HepG2 (cell line): ENCODE results near the gene TTC31. TPM values are rescaled to one million over a fixed set of nuclear protein-coding genes. Genes with fewer than 3 reads are reported as not detected.

Experiments used
- EED ChIP-seq: sonication (generic); formaldehyde crosslinking; IDR thresholded peaks from 2 replicates; pipeline ENCODE4 v1.5.0; 2020; ENCODE audit warnings: mild to moderate bottlenecking, missing genetic modification reagents
- ETV5 ChIP-seq: IDR thresholded peaks from 2 replicates; pipeline ENCODE4 v1.6.1; 2018; ENCODE audit warnings: missing biosample characterization, missing genetic modification reagents, inconsistent platforms, borderline replicate concordance
- ETV6 ChIP-seq: sonication (generic); formaldehyde crosslinking; conservative IDR thresholded peaks from 2 replicates; pipeline ENCODE4 v1.4.0; 2020; ENCODE audit warnings: missing genetic modification reagents
- FOXK1 ChIP-seq: sonication (generic); formaldehyde crosslinking; IDR thresholded peaks from 2 replicates; pipeline ENCODE4 v1.4.0; 2020; ENCODE audit warnings: low read depth, missing genetic modification reagents, borderline replicate concordance
- GABPA ChIP-seq, 2 experiments: IDR thresholded peaks; 2 replicates each; pipeline ENCODE4 v1.6.1; 2011 to 2016; ENCODE audit warnings: low read depth in 2 of 2, low read length in 1 of 2, missing biosample characterization in 1 of 2, missing genetic modification characterization in 1 of 2
- GABPB1 ChIP-seq: IDR thresholded peaks from 2 replicates; pipeline ENCODE4 v1.6.1; 2016; ENCODE audit warnings: mild to moderate bottlenecking, missing genetic modification reagents, moderate library complexity, missing compliant biosample characterization
- IKZF1 ChIP-seq: fragments of 450-650 bp; IDR thresholded peaks from 2 replicates; pipeline ENCODE4 v1.7.1; 2016
- MIER3 ChIP-seq: IDR thresholded peaks from 2 replicates; pipeline ENCODE4 v1.6.1; 2016; ENCODE audit warnings: missing compliant biosample characterization, borderline replicate concordance
- NCOR1 ChIP-seq: fragments of 200-600 bp; sonication (generic); IDR thresholded peaks from 2 replicates; pipeline ENCODE4 v1.7.0; 2017; ENCODE audit warnings: antibody characterized with exemption, low read length, borderline replicate concordance
- NPAS2 ChIP-seq: sonication (generic); formaldehyde crosslinking; IDR thresholded peaks from 2 replicates; pipeline ENCODE4 v1.8.0; 2022; ENCODE audit warnings: mild to moderate bottlenecking, missing genetic modification reagents, borderline replicate concordance
- NR2F1 ChIP-seq, 2 experiments: fragments of 450-650 bp in 1 of 2; formaldehyde crosslinking in 1 of 2; IDR thresholded peaks; 2 replicates each; pipeline versions ENCODE4 v1.5.0 to v1.6.1; 2016 to 2020; ENCODE audit warnings: mild to moderate bottlenecking in 1 of 2, missing compliant biosample characterization in 1 of 2, missing genetic modification reagents in 1 of 2, moderate library complexity in 1 of 2
- RAD21 ChIP-seq: fragments of 450-650 bp; formaldehyde crosslinking; IDR thresholded peaks from 2 replicates; pipeline ENCODE4 v1.5.0; 2020; ENCODE audit warnings: mild to moderate bottlenecking
- RNF2 ChIP-seq: fragments of 450-650 bp; conservative IDR thresholded peaks from 2 replicates; pipeline ENCODE4 v1.6.1; 2016; ENCODE audit warnings: low read depth
- YY1 ChIP-seq: IDR thresholded peaks from 2 replicates; pipeline ENCODE4 v1.6.1; 2011; ENCODE audit warnings: low read length, low read depth, moderate library complexity, mild to moderate bottlenecking; ENCODE audit not compliant: insufficient read depth, insufficient replicate concordance
- ZBTB1 ChIP-seq: sonication (generic); formaldehyde crosslinking; IDR thresholded peaks from 2 replicates; pipeline ENCODE4 v1.4.0; 2020; ENCODE audit warnings: missing genetic modification reagents, borderline replicate concordance
- ZNF207 ChIP-seq: fragments of 450-650 bp; IDR thresholded peaks from 2 replicates; pipeline ENCODE4 v1.6.1; 2016; ENCODE audit warnings: antibody characterized with exemption, borderline replicate concordance
- ZNF232 ChIP-seq: sonication (generic); formaldehyde crosslinking; IDR thresholded peaks from 2 replicates; pipeline ENCODE4 v1.4.0; 2020; ENCODE audit warnings: missing genetic modification reagents, borderline replicate concordance
- polyA plus RNA-seq, 8 experiments: library from polyadenylated mRNA; depleted of rRNA in 3 of 8; stranded (reverse) in 7 of 8; unstranded in 1 of 8; fragments of >200 nt; fragmentation: Illumina TruSeq in 4 of 8; extraction: Trizol in 4 of 8; gene quantifications; 2 replicates each; pipeline versions ENCODE4 v1.2.1 to v1.2.3, GENCODE V29; 2011 to 2016; ENCODE audit warnings: low read depth in 4 of 8, missing spikeins in 1 of 8, mixed read lengths in 1 of 8; ENCODE audit not compliant: insufficient read depth in 1 of 8
- total RNA-seq, 5 experiments: library from RNA; depleted of rRNA; stranded (reverse); fragments of >200 nt; fragmentation: Illumina TruSeq; extraction: Trizol; gene quantifications; 2 replicates each; pipeline ENCODE4 v1.2.3, GENCODE V29; 2016; ENCODE audit warnings: low read depth in 1 of 5
- TF ChIP-seq, protein P1 (sequence below): sonication (generic); formaldehyde crosslinking; IDR thresholded peaks from 2 replicates; pipeline ENCODE4 v1.5.0; 2020; ENCODE audit warnings: missing genetic modification reagents, mild to moderate bottlenecking, borderline replicate concordance
- TF ChIP-seq, protein P2 (sequence below): IDR thresholded peaks from 2 replicates; pipeline ENCODE4 v1.6.1; 2016; ENCODE audit warnings: missing compliant biosample characterization, missing genetic modification reagents, borderline replicate concordance
- TF ChIP-seq, protein P3 (sequence below): sonication (generic); formaldehyde crosslinking; IDR thresholded peaks from 2 replicates; pipeline ENCODE4 v1.5.0; 2020; ENCODE audit warnings: missing genetic modification reagents
- TF ChIP-seq, protein P4 (sequence below): sonication (generic); formaldehyde crosslinking; IDR thresholded peaks from 2 replicates; pipeline ENCODE4 v1.4.0; 2020; ENCODE audit warnings: missing genetic modification reagents, borderline replicate concordance
- TF ChIP-seq, protein P5 (sequence below): IDR thresholded peaks from 2 replicates; pipeline ENCODE4 v1.6.1; 2016; ENCODE audit warnings: control low read depth

The TTC31 gene
- total and polyA plus RNA-seq, 2 of the 13 experiments (the other 11 are each of a cell fraction or from before 2014, with no cell fraction given), result 28.3 to 39.5 TPM

DNA sequence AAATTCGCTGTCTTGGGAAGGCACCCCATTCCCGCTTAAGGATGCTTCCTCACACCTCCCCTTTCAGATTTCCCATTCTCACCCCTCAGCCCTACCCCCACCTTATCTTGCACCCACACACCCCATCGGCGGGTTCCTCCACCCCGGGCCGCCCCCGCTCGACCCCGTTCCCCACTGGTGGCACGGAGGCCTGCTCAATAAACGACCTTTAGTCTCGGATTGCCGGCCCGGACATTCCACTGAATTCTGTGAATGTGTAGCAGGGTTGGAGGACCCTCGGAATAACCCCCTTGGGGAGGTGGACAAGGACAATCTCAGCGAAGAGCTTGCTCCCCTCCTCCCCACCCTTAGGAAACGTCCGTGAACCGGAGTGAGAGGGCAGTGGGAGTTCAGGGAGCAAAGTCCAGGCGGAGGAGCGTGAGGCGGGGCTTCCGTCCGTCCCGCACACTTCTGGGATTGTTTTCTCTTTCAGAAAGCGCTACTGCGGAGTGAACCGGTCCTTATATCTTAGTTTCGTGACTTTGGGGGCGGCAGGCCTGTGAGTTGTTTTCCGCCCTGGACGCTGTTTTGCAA is 19.4 kb downstream of the TTC31 start (continued):
- TF ChIP-seq FOXK1 (CRISPR knock-in tag) (no peak; the same call in 1 of the 2 replicates), IKZF1 (no peak), GABPA (IDR thresholded peaks at IDR 0.05; ENCODE audit: low read depth, low read length) (no peak), GABPA (CRISPR knock-in tag; IDR thresholded peaks at IDR 0.05; ENCODE audit: low read depth) (peak; percentile 80), EED (CRISPR knock-in tag) (no peak), YY1 (no peak), ZBTB1 (CRISPR knock-in tag) (no peak; the same call in 1 of the 2 replicates), ETV5 (CRISPR knock-in tag) (peak; percentile 77; the same call in 1 of the 2 replicates), ZNF232 (CRISPR knock-in tag) (0 out of 2 replicates have a peak, but pooled peaks have one; percentile 19), GABPB1 (CRISPR knock-in tag) (no peak; the same call in 1 of the 2 replicates), MIER3 (peak; percentile 91), RAD21 (CRISPR knock-in tag) (no peak), ZNF207 (no peak), NCOR1 (peak; percentile 97), ETV6 (CRISPR knock-in tag) (0 out of 2 replicates have a peak, but pooled peaks have one; percentile 18), RNF2 (no peak), NR2F1 (CRISPR knock-in tag; IDR thresholded peaks at IDR 0.05) (peak; percentile 81 to 92), NPAS2 (CRISPR knock-in tag) (no peak)
- TF ChIP-seq, protein P1, sequence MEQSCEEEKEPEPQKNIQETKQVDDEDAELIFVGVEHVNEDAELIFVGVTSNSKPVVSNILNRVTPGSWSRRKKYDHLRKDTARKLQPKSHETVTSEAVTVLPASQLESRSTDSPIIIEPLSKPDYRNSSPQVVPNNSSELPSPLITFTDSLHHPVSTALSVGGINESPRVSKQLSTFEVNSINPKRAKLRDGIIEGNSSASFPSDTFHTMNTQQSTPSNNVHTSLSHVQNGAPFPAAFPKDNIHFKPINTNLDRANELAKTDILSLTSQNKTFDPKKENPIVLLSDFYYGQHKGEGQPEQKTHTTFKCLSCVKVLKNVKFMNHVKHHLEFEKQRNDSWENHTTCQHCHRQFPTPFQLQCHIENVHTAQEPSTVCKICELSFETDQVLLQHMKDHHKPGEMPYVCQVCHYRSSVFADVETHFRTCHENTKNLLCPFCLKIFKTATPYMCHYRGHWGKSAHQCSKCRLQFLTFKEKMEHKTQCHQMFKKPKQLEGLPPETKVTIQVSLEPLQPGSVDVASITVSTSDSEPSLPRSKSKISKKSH (CRISPR knock-in tag), result 0 out of 2 replicates have a peak, but pooled peaks have one; percentile 7
- TF ChIP-seq, protein P2, sequence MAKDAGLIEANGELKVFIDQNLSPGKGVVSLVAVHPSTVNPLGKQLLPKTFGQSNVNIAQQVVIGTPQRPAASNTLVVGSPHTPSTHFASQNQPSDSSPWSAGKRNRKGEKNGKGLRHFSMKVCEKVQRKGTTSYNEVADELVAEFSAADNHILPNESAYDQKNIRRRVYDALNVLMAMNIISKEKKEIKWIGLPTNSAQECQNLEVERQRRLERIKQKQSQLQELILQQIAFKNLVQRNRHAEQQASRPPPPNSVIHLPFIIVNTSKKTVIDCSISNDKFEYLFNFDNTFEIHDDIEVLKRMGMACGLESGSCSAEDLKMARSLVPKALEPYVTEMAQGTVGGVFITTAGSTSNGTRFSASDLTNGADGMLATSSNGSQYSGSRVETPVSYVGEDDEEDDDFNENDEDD (CRISPR knock-in tag), result peak; percentile 42; the same call in 1 of the 2 replicates
- TF ChIP-seq, protein P3, sequence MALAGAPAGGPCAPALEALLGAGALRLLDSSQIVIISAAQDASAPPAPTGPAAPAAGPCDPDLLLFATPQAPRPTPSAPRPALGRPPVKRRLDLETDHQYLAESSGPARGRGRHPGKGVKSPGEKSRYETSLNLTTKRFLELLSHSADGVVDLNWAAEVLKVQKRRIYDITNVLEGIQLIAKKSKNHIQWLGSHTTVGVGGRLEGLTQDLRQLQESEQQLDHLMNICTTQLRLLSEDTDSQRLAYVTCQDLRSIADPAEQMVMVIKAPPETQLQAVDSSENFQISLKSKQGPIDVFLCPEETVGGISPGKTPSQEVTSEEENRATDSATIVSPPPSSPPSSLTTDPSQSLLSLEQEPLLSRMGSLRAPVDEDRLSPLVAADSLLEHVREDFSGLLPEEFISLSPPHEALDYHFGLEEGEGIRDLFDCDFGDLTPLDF (CRISPR knock-in tag), result peak; percentile 11; the same call in 1 of the 2 replicates
- TF ChIP-seq, protein P4, sequence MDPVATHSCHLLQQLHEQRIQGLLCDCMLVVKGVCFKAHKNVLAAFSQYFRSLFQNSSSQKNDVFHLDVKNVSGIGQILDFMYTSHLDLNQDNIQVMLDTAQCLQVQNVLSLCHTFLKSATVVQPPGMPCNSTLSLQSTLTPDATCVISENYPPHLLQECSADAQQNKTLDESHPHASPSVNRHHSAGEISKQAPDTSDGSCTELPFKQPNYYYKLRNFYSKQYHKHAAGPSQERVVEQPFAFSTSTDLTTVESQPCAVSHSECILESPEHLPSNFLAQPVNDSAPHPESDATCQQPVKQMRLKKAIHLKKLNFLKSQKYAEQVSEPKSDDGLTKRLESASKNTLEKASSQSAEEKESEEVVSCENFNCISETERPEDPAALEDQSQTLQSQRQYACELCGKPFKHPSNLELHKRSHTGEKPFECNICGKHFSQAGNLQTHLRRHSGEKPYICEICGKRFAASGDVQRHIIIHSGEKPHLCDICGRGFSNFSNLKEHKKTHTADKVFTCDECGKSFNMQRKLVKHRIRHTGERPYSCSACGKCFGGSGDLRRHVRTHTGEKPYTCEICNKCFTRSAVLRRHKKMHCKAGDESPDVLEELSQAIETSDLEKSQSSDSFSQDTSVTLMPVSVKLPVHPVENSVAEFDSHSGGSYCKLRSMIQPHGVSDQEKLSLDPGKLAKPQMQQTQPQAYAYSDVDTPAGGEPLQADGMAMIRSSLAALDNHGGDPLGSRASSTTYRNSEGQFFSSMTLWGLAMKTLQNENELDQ (CRISPR knock-in tag), result peak; percentile 65; the same call in 1 of the 2 replicates
- TF ChIP-seq, protein P5, sequence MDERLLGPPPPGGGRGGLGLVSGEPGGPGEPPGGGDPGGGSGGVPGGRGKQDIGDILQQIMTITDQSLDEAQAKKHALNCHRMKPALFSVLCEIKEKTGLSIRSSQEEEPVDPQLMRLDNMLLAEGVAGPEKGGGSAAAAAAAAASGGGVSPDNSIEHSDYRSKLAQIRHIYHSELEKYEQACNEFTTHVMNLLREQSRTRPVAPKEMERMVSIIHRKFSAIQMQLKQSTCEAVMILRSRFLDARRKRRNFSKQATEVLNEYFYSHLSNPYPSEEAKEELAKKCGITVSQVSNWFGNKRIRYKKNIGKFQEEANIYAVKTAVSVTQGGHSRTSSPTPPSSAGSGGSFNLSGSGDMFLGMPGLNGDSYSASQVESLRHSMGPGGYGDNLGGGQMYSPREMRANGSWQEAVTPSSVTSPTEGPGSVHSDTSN (CRISPR knock-in tag), result no peak
